GM12892 (cell line): ENCODE results near the gene FUT8.
"Not testable (repeated sequence)": the region's sequence is repeated elsewhere in the genome, so short reads cannot be mapped to it uniquely, and the experiment has no call there.

Source experiments
- DNase-seq: peaks from one replicate; pipeline ENCODE4 v3.0.0; 2011; ENCODE audit not compliant: insufficient read length
- FAIRE-seq: peaks from 2 replicates; lab custom pipeline; 2011; peaks lifted over from hg19 to GRCh38; lab: Jason Lieb, UNC
- POLR2A ChIP-seq: IDR thresholded peaks from 2 replicates; pipeline ENCODE4 v1.6.1; 2011; ENCODE audit warnings: low read depth, low read length, control low read depth
- POLR2AphosphoS5 ChIP-seq: IDR thresholded peaks from 2 replicates; pipeline ENCODE4 v1.6.1; 2011; ENCODE audit warnings: low read depth, low read length, control low read depth
- TAF1 ChIP-seq: IDR thresholded peaks from 2 replicates; pipeline ENCODE4 v1.6.1; 2011; ENCODE audit warnings: low read depth, mild to moderate bottlenecking, control low read depth, low read length, borderline replicate concordance

Gene FUT8

DNA sequence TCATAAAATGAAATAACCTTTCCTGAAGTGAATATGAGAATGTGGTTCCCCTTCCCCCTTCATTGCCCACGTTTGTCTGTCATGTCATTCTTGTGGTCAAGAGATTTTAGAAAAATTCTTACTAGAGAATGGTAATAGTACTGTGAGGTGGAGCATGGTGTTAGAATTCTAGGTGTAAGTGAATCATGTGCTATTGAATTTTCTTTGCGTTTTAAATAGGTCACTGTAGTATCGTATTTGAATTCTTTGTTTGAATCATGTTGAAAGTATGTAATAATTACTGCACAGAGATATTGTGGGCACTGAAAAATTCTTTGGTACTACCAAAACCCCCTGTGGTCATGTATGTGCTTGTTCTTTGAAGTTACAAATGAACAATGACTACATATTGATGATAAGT lies 49.9 kb downstream of the FUT8 start:
- peak; percentile 88 for FAIRE-seq
- TF ChIP-seq TAF1: no peak
- TF ChIP-seq POLR2A: no peak
- TF ChIP-seq POLR2AphosphoS5: no peak

DNA sequence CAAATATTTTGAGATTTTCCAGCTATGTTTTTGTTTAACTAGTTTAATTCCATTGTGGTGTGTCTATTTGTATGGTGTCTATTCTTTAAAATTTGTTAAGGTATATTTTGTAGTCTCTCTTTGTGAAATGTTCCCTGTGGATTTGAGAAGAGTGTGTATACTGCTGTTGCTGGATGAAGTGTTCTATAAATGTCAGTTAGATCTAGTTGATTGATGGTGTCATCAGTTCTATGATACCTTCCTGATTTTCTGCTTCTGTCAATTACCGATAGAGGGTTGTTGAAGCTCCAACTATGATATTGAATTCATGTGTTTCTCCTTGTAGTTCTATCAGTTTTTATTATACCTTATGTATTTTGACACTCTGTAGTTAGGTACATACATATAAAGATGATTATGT lies 53.1 kb downstream of the FUT8 start:
- no peak for TF ChIP-seq TAF1
- TF ChIP-seq POLR2AphosphoS5: no peak
- no peak for TF ChIP-seq POLR2A
- FAIRE-seq: no peak
- DNase-seq: no peak

More for the DNA sequence above, 49.9 kb downstream of the FUT8 start:
- DNase-seq: no peak

DNA sequence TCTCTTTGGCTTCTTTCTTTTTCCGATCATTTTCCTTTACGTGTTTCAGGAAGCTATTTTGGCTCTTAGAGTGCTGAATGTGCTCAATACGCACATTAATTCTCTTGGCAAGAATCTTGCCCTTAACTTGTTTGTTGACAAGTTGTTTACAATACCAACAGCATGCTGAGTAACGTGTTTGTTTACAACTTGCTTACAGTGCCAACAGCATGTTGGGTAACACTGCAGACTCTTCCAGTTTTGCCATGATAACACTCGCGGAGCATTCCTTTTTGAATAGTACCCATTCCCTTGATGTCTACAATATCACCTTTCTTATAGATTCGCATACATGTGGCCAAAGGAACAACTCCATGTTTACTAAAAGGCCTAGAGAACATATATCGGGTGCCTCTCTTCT lies 55.4 kb downstream of the FUT8 start:
- FAIRE-seq, DNase-seq: not testable (repeated sequence)

DNA sequence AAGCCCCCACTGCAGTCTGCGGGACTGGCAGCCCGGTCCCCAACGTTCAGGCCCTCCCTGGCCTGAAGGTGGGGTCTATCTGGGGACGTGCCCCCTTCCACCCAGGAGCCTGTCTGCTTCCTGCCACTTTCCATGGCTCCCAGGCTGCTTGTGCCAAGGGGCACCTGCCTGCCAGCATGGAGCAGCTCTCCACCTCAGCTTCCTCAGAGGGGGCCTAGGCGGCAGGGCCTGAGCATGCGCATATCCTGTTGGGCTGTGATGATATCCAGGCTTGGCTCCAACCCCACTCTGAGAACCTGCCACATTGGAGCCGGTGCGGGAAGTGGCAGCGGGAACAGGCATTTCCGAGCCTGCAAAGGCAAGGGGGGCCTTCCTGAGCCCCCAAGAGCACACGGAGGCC lies 57.4 kb downstream of the FUT8 start:
- FAIRE-seq (no peak), DNase-seq (no peak)
- TF ChIP-seq POLR2AphosphoS5 (no peak), POLR2A (no peak), TAF1 (no peak)

DNA sequence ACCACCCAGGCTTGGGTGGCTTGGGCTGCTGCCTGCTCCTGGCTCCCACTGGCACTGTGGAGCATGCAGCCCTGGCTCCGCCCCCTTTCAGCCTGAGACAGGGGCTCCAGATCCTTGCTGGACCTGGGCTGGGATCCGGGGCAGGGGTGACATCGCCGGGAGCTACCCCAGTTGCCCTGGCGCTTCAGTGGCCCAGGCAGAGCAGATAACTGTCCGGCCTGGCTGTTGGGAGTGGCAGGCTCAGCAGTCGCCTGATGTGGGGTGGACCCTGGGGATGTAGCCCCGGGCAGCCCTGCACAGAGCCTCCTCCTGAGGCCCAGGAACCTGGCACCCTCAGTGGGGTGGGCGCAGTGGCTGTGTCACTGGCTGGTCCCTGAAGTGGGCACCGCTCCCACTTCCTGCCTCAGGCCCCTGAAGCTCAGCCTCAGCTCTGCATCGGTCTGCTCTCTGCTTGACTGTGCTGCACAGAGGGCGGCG lies 57.9 kb downstream of the FUT8 start:
- peak; percentile 14 for DNase-seq
- peak; percentile 42 for FAIRE-seq

DNA sequence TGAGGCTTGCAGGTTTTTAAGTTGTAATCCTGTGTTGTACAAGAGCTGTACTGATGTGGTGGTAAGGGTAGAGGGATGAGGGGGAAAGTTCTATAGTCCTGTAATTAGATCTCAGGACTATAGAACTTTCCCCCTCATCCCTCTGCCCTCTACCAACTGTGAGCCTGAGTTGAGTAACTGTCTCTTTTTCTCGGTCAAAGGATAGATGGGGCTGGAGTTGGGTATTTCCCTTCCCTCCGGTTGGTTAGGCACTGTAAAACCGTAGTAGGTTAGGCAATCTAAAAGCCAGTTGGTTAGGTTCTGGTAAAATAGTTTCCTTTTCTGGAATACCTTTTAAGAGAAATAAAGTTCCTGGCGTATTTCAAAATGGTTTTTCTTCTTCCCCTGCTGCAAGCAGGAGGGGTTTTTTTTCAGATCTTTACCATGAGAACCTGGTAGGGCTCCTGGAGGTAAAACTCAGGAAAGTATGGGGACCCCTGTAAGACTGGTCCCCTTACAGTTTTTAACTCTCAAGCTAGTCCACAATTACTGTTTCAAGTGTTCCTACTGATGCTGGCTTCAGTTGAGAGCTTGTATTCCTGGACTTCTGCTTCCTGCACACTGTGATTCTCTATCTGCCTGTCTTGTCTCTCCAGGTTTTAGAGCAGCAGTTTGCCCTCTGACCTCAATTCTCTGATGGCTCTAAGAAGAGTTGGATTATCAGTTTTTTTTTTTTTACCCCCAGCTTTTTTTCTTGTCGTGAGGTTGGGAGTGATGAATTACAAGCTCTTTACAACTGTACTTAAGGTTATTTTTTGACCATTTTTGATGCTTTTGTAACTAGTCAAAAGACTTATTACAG lies 58.7 kb downstream of the FUT8 start:
- DNase-seq: peak; percentile 26
- FAIRE-seq: peak; percentile 81
- TF ChIP-seq TAF1 (no peak), POLR2A (no peak), POLR2AphosphoS5 (no peak)

More for the DNA sequence above, 57.9 kb downstream of the FUT8 start:
- no peak for TF ChIP-seq POLR2A
- no peak for TF ChIP-seq POLR2AphosphoS5

DNA sequence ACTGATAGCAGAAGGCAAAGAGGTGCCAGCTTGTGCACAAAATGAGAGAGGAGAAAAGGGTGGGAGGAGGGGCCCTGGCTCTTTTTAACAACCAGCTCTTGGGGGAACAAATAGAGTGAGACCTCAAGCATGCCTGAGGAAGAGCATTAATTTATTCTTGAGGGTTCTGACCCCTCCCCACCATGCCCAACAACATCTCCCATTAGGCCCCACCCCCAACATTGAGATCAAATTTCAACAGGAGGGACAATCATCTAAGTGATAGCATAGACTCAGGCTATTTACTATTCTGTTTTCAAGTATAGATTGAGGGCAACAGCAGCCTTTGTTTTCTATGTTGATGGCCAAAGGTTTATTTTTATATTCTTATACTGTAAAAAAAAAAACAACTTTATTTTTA lies 59.7 kb downstream of the FUT8 start:
- DNase-seq: no peak
- no peak for FAIRE-seq
- TF ChIP-seq TAF1 (no peak), POLR2A (no peak), POLR2AphosphoS5 (no peak)

DNA sequence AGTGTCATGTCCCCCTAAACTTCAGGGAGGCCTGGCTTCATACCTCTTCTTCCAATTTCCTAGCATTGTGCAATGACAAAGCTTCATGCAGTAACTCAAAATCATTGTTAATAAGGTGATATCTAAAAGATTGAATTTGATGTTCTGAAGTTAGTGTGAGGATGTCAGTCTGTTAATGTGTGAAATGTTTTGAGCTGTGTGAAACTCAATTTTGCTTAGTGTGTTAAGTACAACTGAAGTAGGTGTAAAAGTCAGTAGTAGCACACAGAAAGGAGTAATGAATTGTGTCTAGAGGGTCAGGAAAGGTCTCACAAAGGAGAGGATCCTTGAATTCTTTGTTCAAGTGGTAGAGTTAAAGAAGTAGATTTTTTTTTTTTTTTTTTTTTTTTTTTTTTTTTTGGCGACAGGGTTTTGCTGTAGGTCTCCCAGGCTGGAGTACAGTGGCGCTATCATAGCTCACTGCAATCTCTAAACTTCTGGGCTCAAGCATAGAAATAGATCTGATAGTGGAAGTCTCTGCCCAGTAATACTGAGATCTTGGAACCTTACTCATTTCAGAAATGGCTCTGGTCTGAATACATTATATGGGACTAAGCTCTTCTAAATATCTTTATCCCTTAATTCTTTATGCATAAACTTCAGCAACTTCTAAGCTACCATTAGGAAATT lies 63.9 kb downstream of the FUT8 start:
- DNase-seq (no peak), FAIRE-seq (peak; percentile 84)
- no peak for TF ChIP-seq POLR2AphosphoS5
- no peak for TF ChIP-seq POLR2A
- no peak for TF ChIP-seq TAF1

DNA sequence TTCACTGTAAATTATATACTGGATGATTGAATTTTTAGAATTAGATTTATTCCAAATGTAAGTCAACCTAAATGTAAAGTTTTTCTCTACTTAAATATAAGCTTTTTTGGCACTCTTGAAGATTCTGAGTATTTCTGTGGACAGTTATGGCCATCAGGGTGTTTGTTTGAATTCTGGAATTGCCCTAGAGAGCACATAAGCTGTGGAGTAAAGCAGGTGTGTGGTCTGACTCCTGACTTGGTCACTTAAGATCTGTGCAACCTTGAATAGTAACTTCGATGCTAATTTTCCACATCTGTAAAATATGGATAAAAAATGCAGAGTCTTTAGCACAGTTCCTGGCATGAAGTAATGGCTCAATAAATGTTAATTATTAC lies 64.4 kb downstream of the FUT8 start:
- DNase-seq: no peak
- FAIRE-seq: no peak
- TF ChIP-seq POLR2AphosphoS5: no peak
- TF ChIP-seq TAF1: no peak
- TF ChIP-seq POLR2A: no peak

DNA sequence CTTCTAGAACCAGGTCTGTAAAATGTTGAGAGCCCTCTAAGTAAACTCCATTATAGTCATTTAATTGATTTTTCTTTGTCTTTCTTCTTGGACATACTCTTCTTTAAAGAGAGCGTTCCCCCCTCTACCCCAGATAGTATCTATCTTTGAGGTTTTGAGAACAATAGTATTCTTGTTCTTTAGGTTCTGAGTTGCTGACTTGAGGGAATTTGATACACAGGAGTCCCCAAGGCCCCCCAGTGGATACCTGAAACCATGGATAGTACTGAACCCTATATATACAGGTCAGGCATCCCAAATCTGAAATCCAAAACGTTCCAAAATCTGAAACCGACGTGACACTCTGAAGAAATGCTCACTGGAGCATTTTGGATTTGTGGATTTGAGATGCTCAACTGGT lies 65.5 kb downstream of the FUT8 start:
- TF ChIP-seq TAF1 (no peak), POLR2AphosphoS5 (no peak), POLR2A (no peak)
- DNase-seq (no peak), FAIRE-seq (no peak)

DNA sequence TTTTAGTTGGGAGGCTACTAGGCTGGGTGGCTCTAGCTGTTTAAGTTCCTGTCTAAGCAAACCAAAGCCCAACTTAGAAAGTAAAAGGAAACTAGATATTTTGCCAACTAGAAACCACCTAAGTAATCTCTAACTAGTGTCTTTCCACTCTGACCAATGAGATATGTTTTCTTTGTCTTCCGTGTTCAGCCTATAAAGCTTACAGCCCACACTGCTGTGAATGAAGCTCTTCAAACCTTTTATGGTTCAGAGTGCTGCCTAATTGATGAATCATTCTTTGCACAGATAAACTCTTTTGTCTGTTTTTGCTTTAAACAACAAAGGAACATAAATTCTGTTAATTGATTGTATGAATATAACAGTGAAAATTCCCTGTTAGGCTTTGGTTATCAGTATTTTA lies 66.1 kb downstream of the FUT8 start:
- no peak for TF ChIP-seq POLR2A
- no peak for TF ChIP-seq TAF1
- no peak for TF ChIP-seq POLR2AphosphoS5
- DNase-seq: no peak
- peak; percentile 46 for FAIRE-seq

DNA sequence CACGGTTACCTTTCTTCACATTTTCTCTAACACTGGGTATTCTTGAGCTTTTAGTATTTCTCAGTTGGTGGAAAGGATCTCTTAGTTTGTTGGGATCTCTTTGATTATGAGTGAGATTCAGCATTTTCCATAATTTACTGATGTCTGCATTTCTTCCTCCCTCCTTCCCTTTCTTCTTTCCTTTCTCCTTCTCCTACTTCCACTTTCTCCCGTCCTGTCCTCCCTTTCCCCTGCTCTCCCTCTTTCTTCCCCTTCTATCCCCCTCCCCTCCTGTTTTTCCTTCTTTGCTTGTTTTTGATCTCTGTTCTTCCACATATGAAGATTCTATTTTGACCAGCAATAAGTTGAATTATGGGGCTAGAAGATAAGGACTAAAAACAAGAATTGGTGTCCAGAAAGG lies 66.9 kb downstream of the FUT8 start:
- no peak for FAIRE-seq
- no peak for TF ChIP-seq TAF1
- TF ChIP-seq POLR2A: no peak
- TF ChIP-seq POLR2AphosphoS5: no peak

More for the DNA sequence above, 66.9 kb downstream of the FUT8 start:
- no peak for DNase-seq
